Fibroblast of lung (primary cell): ENCODE measurements around the gene SPOCK1.

Experiments used
- EZH2 ChIP-seq: IDR thresholded peaks from 2 replicates; pipeline ENCODE4 v1.5.1; 2012; ENCODE audit warnings: low read length, control low read depth, mild to moderate bottlenecking; ENCODE audit errors: missing control alignments
- TF ChIP-seq, protein P1 (sequence below), 2 donors: IDR thresholded peaks in 1 of 2; conservative IDR thresholded peaks in 1 of 2; 1 replicate in 1 of 2; 2 replicates in 1 of 2; pipeline ENCODE4 v1.5.1; 2011 to 2012; ENCODE audit warnings: low read length in 2 of 2, control low read depth in 1 of 2, inconsistent platforms in 1 of 2, low read depth in 1 of 2, mild to moderate bottlenecking in 1 of 2

DNA sequence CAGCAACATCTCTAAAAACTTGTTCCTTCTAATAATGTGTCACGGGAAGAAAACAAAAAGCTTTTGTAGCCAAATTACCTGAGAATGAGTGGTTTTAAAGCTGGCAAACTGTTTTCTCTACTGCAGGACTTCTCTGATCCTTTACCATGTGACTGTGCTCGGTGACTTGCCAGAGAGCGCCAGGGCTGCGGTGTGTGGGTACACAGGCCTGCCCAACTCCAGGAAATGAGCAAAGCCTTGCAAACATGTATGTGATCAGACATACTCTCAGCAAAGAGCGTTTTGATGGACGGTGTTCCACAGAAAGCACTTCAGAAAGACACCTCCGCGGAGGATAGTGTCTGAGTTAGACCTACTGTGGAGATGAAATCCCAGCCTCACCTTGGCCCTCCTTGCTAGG, 157.3 kb downstream of the SPOCK1 start:
- TF ChIP-seq, protein P1, sequence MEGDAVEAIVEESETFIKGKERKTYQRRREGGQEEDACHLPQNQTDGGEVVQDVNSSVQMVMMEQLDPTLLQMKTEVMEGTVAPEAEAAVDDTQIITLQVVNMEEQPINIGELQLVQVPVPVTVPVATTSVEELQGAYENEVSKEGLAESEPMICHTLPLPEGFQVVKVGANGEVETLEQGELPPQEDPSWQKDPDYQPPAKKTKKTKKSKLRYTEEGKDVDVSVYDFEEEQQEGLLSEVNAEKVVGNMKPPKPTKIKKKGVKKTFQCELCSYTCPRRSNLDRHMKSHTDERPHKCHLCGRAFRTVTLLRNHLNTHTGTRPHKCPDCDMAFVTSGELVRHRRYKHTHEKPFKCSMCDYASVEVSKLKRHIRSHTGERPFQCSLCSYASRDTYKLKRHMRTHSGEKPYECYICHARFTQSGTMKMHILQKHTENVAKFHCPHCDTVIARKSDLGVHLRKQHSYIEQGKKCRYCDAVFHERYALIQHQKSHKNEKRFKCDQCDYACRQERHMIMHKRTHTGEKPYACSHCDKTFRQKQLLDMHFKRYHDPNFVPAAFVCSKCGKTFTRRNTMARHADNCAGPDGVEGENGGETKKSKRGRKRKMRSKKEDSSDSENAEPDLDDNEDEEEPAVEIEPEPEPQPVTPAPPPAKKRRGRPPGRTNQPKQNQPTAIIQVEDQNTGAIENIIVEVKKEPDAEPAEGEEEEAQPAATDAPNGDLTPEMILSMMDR (conservative IDR thresholded peaks at IDR 0.05 in 1 of 2, IDR thresholded peaks at IDR 0.05 in 1 of 2; ENCODE audit: low read depth in 1 of 2, low read length in 2 of 2): no peak
- no peak for TF ChIP-seq EZH2
